HepG2 (cell line): Measurements from ENCODE around the gene ZBTB45. TPM values are rescaled to one million over a fixed set of nuclear protein-coding genes. Genes with fewer than 3 reads are reported as not detected.
A peak's percentile ranks its signal among the peaks of the same experiment; 100 is the strongest.

Experiments
- IRF2 ChIP-seq: IDR thresholded peaks from 2 replicates; pipeline ENCODE4 v1.6.1; 2018; ENCODE audit warnings: missing genetic modification reagents, missing compliant biosample characterization
- IRX3 ChIP-seq: sonication (generic); formaldehyde crosslinking; IDR thresholded peaks from 2 replicates; pipeline ENCODE4 v1.8.1; 2023; ENCODE audit warnings: mild to moderate bottlenecking, low read depth, missing genetic modification reagents, borderline replicate concordance
- MYC ChIP-seq: sonication (generic); formaldehyde crosslinking; IDR thresholded peaks from 2 replicates; pipeline ENCODE4 v1.9.0; 2021; ENCODE audit warnings: missing genetic modification reagents, borderline replicate concordance
- PHF20 ChIP-seq: sonication (generic); formaldehyde crosslinking; IDR thresholded peaks from 2 replicates; pipeline ENCODE4 v1.5.0; 2020; ENCODE audit warnings: mild to moderate bottlenecking, missing genetic modification reagents
- RFX5 ChIP-seq: IDR thresholded peaks from 2 replicates; pipeline ENCODE4 v1.6.1; 2011; ENCODE audit warnings: low read depth, low read length, improper control_type of control experiment
- TCF7 ChIP-seq: sonication (generic); IDR thresholded peaks from 2 replicates; pipeline ENCODE4 v1.6.1; 2016; ENCODE audit warnings: antibody characterized with exemption, low read depth
- TMF1 ChIP-seq: sonication (generic); formaldehyde crosslinking; IDR thresholded peaks from 2 replicates; pipeline ENCODE4 v1.8.1; 2022; ENCODE audit warnings: low read depth, missing genetic modification reagents
- ZNF296 ChIP-seq: sonication (generic); formaldehyde crosslinking; conservative IDR thresholded peaks from 2 replicates; pipeline ENCODE4 v1.5.0; 2020; ENCODE audit warnings: mild to moderate bottlenecking, missing genetic modification reagents
- ZNF441 ChIP-seq: sonication (generic); formaldehyde crosslinking; IDR thresholded peaks from 2 replicates; pipeline ENCODE4 v1.7.0; 2021; ENCODE audit warnings: missing genetic modification reagents, borderline replicate concordance
- ZNF562 ChIP-seq: sonication (generic); formaldehyde crosslinking; IDR thresholded peaks from 2 replicates; pipeline ENCODE4 v1.8.0; 2022; ENCODE audit warnings: missing genetic modification reagents, borderline replicate concordance
- ZNF569 ChIP-seq: sonication (generic); formaldehyde crosslinking; IDR thresholded peaks from 2 replicates; pipeline ENCODE4 v1.5.0; 2020; ENCODE audit warnings: mild to moderate bottlenecking, missing genetic modification reagents, moderate library complexity, borderline replicate concordance
- ZNF891 ChIP-seq: sonication (generic); formaldehyde crosslinking; IDR thresholded peaks from 2 replicates; pipeline ENCODE4 v1.5.0; 2020; ENCODE audit warnings: mild to moderate bottlenecking, missing genetic modification reagents
- polyA plus RNA-seq, 8 experiments: library from polyadenylated mRNA; depleted of rRNA in 3 of 8; stranded (reverse) in 7 of 8; unstranded in 1 of 8; fragments of >200 nt; fragmentation: Illumina TruSeq in 4 of 8; extraction: Trizol in 4 of 8; gene quantifications; 2 replicates each; pipeline versions ENCODE4 v1.2.1 to v1.2.3, GENCODE V29; 2011 to 2016; ENCODE audit warnings: low read depth in 4 of 8, missing spikeins in 1 of 8, mixed read lengths in 1 of 8; ENCODE audit not compliant: insufficient read depth in 1 of 8
- total RNA-seq, 5 experiments: library from RNA; depleted of rRNA; stranded (reverse); fragments of >200 nt; fragmentation: Illumina TruSeq; extraction: Trizol; gene quantifications; 2 replicates each; pipeline ENCODE4 v1.2.3, GENCODE V29; 2016; ENCODE audit warnings: low read depth in 1 of 5
- TF ChIP-seq, protein P1 (sequence below): sonication (generic); formaldehyde crosslinking; IDR thresholded peaks from one replicate; pipeline ENCODE4 v1.5.1; 2020; ENCODE audit warnings: mild to moderate bottlenecking, missing genetic modification reagents; ENCODE audit errors: not compliant biosample characterization
- TF ChIP-seq, protein P2 (sequence below): sonication (generic); formaldehyde crosslinking; conservative IDR thresholded peaks from 2 replicates; pipeline ENCODE4 v1.4.0; 2020; ENCODE audit warnings: missing genetic modification reagents
- TF ChIP-seq, protein P3 (sequence below): sonication (generic); formaldehyde crosslinking; IDR thresholded peaks from 2 replicates; pipeline ENCODE4 v1.5.0; 2020; ENCODE audit warnings: mild to moderate bottlenecking, missing genetic modification reagents, borderline replicate concordance

ZBTB45 gene
- total and polyA plus RNA-seq, 2 of the 13 experiments (the other 11 are each of a cell fraction or from before 2014, with no cell fraction given), result 3.0 to 3.7 TPM

DNA sequence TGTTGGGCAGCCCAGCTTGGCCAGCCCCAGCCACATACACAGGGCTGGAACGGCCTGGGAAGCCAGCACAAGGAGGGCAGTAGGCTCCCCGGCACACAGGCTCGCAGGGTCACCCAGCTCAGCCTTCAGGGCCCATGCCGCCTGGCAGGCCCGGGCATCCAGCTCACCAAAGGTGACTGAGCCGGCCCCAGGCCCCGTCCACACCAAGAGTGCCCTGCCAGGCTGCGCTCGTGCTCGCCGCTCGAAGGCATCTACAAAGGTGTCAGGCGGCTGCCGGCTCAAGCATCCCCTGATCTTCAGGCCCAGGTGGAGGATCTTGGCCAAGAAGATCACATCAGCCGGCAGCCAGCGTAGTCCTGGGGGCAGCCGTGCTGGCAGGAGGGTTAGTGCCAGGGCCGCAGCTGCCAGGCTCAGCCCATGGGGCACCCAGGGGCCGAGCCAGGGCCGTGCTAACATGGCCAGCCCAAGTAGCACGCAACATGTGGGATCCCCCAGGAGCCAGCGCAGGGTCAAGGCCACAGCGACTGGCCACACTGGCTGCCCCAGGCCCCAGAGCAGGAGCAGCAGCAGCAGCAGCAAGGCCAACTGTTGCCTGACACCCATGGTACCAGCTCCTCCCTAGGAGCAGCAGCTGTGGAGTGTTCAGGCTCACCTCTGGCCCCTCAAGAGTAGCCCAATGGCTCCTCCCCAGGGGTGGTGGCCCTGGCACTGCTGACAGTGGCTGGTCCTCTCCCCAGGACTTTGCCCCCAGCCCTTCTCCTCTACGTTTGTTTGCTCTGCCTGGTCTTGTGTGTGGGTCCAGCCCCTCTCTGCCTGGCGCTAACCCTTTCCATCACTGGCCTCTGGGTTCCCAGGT, 8.0 kb downstream of the ZBTB45 start, which contains the start of gene SLC27A5 (continued):
- no peak for TF ChIP-seq ZNF891 (CRISPR knock-in tag)
- TF ChIP-seq, protein P1, sequence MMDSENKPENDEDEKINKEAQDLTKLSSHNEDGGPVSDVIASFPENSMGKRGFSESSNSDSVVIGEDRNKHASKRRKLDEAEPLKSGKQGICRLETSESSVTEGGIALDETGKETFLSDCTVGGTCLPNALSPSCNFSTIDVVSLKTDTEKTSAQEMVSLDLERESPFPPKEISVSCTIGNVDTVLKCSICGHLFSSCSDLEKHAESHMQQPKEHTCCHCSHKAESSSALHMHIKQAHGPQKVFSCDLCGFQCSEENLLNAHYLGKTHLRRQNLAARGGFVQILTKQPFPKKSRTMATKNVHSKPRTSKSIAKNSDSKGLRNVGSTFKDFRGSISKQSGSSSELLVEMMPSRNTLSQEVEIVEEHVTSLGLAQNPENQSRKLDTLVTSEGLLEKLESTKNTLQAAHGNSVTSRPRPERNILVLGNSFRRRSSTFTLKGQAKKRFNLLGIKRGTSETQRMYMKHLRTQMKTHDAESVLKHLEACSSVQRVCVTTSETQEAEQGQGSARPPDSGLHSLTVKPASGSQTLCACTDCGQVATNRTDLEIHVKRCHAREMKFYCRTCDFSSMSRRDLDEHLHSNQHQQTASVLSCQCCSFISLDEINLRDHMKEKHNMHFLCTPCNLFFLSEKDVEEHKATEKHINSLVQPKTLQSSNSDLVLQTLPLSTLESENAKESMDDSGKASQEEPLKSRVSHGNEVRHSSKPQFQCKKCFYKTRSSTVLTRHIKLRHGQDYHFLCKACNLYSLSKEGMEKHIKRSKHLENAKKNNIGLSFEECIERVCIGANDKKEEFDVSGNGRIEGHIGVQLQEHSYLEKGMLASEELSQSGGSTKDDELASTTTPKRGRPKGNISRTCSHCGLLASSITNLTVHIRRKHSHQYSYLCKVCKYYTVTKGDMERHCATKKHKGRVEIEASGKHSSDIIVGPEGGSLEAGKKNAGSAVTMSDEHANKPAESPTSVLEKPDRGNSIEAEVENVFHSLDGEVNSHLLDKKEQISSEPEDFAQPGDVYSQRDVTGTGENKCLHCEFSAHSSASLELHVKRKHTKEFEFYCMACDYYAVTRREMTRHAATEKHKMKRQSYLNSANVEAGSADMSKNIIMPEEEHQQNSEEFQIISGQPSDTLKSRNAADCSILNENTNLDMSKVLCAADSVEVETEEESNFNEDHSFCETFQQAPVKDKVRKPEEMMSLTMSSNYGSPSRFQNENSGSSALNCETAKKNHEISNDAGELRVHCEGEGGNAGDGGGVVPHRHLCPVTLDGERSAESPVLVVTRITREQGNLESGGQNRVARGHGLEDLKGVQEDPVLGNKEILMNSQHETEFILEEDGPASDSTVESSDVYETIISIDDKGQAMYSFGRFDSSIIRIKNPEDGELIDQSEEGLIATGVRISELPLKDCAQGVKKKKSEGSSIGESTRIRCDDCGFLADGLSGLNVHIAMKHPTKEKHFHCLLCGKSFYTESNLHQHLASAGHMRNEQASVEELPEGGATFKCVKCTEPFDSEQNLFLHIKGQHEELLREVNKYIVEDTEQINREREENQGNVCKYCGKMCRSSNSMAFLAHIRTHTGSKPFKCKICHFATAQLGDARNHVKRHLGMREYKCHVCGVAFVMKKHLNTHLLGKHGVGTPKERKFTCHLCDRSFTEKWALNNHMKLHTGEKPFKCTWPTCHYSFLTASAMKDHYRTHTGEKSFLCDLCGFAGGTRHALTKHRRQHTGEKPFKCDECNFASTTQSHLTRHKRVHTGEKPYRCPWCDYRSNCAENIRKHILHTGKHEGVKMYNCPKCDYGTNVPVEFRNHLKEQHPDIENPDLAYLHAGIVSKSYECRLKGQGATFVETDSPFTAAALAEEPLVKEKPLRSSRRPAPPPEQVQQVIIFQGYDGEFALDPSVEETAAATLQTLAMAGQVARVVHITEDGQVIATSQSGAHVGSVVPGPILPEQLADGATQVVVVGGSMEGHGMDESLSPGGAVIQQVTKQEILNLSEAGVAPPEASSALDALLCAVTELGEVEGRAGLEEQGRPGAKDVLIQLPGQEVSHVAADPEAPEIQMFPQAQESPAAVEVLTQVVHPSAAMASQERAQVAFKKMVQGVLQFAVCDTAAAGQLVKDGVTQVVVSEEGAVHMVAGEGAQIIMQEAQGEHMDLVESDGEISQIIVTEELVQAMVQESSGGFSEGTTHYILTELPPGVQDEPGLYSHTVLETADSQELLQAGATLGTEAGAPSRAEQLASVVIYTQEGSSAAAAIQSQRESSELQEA (CRISPR knock-in tag), result peak; percentile 50
- TF ChIP-seq, protein P2, sequence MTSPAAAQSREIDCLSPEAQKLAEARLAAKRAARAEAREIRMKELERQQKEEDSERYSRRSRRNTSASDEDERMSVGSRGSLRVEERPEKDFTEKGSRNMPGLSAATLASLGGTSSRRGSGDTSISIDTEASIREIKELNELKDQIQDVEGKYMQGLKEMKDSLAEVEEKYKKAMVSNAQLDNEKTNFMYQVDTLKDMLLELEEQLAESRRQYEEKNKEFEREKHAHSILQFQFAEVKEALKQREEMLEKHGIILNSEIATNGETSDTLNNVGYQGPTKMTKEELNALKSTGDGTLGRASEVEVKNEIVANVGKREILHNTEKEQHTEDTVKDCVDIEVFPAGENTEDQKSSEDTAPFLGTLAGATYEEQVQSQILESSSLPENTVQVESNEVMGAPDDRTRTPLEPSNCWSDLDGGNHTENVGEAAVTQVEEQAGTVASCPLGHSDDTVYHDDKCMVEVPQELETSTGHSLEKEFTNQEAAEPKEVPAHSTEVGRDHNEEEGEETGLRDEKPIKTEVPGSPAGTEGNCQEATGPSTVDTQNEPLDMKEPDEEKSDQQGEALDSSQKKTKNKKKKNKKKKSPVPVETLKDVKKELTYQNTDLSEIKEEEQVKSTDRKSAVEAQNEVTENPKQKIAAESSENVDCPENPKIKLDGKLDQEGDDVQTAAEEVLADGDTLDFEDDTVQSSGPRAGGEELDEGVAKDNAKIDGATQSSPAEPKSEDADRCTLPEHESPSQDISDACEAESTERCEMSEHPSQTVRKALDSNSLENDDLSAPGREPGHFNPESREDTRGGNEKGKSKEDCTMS (CRISPR knock-in tag), result no peak
- no peak for TF ChIP-seq ZNF562 (CRISPR knock-in tag)
- TF ChIP-seq, protein P3, sequence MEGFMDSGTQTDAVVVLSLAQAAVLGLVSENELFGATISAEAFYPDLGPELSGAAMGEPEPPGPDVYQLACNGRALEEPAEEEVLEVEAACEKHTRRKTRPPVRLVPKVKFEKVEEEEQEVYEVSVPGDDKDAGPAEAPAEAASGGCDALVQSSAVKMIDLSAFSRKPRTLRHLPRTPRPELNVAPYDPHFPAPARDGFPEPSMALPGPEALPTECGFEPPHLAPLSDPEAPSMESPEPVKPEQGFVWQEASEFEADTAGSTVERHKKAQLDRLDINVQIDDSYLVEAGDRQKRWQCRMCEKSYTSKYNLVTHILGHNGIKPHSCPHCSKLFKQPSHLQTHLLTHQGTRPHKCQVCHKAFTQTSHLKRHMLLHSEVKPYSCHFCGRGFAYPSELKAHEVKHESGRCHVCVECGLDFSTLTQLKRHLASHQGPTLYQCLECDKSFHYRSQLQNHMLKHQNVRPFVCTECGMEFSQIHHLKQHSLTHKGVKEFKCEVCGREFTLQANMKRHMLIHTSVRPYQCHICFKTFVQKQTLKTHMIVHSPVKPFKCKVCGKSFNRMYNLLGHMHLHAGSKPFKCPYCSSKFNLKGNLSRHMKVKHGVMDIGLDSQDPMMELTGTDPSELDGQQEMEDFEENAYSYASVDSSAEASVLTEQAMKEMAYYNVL, result 0 out of 2 replicates have a peak, but pooled peaks have one; percentile 19
- TF ChIP-seq IRX3 (CRISPR knock-in tag), result no peak
- TF ChIP-seq PHF20 (CRISPR knock-in tag), result 0 out of 2 replicates have a peak, but pooled peaks have one; percentile 24
- no peak for TF ChIP-seq ZNF441 (CRISPR knock-in tag)
- TF ChIP-seq MYC (CRISPR knock-in tag), result peak; percentile 78; the same call in 1 of the 2 replicates
- no peak for TF ChIP-seq RFX5
- no peak for TF ChIP-seq TCF7
- no peak for TF ChIP-seq TMF1
- TF ChIP-seq IRF2 (CRISPR knock-in tag), result peak; percentile 42; the same call in 1 of the 2 replicates
- no peak for TF ChIP-seq ZNF569 (CRISPR knock-in tag)
- TF ChIP-seq ZNF296 (CRISPR knock-in tag), result no peak
